ENCODE results near the gene KPNA5.

DNA sequence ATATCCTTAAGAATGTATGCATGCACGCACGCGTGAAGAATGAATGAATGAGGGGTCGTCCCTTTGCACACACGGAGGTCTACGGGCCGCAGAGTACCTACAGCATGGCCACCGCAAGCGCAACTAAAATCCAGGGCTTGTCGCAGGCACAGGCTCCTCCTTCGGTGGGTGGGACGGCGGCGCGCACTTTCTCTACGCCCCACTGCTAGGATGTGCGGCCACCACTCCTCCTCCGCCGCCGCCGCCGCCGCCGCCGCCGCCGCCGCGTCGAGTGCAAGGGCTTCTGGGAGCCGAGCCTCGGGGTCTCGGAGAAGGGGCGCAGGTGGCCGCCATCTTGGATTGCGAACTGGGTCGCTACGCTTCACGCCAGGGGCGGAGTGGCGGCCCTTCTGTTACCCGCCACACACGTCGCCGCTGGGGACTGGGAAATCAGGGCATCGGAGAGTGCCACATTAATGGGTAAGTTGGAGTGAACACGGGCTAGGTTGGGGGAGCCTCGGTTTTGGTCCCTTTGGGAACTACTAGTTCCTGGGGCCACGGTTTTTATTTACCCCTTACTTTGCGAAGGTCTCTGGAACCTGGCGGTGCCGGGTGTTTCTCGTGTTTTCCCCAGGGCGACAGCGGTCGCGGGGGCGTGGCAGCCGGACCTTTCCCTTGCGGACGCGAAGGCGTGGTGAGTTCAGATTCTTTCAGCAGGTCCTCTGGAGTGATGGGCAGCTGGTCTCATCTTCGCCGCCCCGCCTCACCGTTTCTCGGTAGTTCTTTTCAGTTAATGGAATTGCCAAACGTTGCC, at the start of gene KPNA5:
- TF ChIP-seq, protein P1, sequence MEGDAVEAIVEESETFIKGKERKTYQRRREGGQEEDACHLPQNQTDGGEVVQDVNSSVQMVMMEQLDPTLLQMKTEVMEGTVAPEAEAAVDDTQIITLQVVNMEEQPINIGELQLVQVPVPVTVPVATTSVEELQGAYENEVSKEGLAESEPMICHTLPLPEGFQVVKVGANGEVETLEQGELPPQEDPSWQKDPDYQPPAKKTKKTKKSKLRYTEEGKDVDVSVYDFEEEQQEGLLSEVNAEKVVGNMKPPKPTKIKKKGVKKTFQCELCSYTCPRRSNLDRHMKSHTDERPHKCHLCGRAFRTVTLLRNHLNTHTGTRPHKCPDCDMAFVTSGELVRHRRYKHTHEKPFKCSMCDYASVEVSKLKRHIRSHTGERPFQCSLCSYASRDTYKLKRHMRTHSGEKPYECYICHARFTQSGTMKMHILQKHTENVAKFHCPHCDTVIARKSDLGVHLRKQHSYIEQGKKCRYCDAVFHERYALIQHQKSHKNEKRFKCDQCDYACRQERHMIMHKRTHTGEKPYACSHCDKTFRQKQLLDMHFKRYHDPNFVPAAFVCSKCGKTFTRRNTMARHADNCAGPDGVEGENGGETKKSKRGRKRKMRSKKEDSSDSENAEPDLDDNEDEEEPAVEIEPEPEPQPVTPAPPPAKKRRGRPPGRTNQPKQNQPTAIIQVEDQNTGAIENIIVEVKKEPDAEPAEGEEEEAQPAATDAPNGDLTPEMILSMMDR (IDR thresholded peaks at IDR 0.05; ENCODE audit: poor library complexity, severe bottlenecking): peak; percentile 15
- peak; percentile 79 for TF ChIP-seq POLR2AphosphoS5 (IDR thresholded peaks at IDR 0.05)

All from neural cell (in vitro differentiated cells).